ENCODE measurements around the gene RBM19. TPM values are rescaled to one million over a fixed set of nuclear protein-coding genes. Genes with fewer than 3 reads are reported as not detected.

RBM19 gene
- total and polyA plus RNA-seq, 9 donors: 11.6 to 44.0 (median 33.9) TPM

GRCh38 chr12:113845900-113846674, 120.0 kb downstream of the RBM19 start:
- no peaks in the 10 kb centered on the region for H3K36me3 ChIP-seq
- 73 to 88% (median 84%) methylated on average over 10 of the region's 10 CpGs for WGBS, 3 donors
- no peak for TF ChIP-seq POLR2A (IDR thresholded peaks at IDR 0.05)
- no peak for TF ChIP-seq EP300 (IDR thresholded peaks at IDR 0.05)
- TF ChIP-seq, protein P1, sequence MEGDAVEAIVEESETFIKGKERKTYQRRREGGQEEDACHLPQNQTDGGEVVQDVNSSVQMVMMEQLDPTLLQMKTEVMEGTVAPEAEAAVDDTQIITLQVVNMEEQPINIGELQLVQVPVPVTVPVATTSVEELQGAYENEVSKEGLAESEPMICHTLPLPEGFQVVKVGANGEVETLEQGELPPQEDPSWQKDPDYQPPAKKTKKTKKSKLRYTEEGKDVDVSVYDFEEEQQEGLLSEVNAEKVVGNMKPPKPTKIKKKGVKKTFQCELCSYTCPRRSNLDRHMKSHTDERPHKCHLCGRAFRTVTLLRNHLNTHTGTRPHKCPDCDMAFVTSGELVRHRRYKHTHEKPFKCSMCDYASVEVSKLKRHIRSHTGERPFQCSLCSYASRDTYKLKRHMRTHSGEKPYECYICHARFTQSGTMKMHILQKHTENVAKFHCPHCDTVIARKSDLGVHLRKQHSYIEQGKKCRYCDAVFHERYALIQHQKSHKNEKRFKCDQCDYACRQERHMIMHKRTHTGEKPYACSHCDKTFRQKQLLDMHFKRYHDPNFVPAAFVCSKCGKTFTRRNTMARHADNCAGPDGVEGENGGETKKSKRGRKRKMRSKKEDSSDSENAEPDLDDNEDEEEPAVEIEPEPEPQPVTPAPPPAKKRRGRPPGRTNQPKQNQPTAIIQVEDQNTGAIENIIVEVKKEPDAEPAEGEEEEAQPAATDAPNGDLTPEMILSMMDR (IDR thresholded peaks at IDR 0.05): no peak

GRCh38 chr12:113844495-113845210, 121.5 kb downstream of the RBM19 start:
- TF ChIP-seq, protein P1 (IDR thresholded peaks at IDR 0.05): no peak
- TF ChIP-seq POLR2A (IDR thresholded peaks at IDR 0.05) (no peak), EP300 (IDR thresholded peaks at IDR 0.05) (no peak)
- no peaks in the 10 kb centered on the region for H3K27me3 ChIP-seq
- no peaks in the 10 kb centered on the region for H3K36me3 ChIP-seq
- H3K9me3 ChIP-seq: no peaks in the 10 kb centered on the region
- no peak overlapping the region for H3K4me3 ChIP-seq
- no peak for DNase-seq
- WGBS, 3 donors: 88 to 97% (median 89%) methylated on average over 30 to 31 of the region's 31 CpGs
- H3K4me1 ChIP-seq (ENCODE audit: insufficient read depth): no peaks in the 10 kb centered on the region
- no peak overlapping the region for H3K27ac ChIP-seq
- intact Hi-C loops (cut with DNase I): no loop called here

More at GRCh38 chr12:113845900-113846674, 120.0 kb downstream of the RBM19 start:
- H3K27me3 ChIP-seq: no peaks in the 10 kb centered on the region
- H3K9me3 ChIP-seq: no peaks in the 10 kb centered on the region
- no peak for DNase-seq
- no peak overlapping the region for H3K4me3 ChIP-seq
- H3K4me1 ChIP-seq (ENCODE audit: insufficient read depth): no peaks in the 10 kb centered on the region
- intact Hi-C loops (cut with DNase I): no loop called here
- no peak overlapping the region for H3K27ac ChIP-seq

- TF ChIP-seq POLR2A (IDR thresholded peaks at IDR 0.05): no peak
- TF ChIP-seq, protein P1 (IDR thresholded peaks at IDR 0.05): no peak
- intact Hi-C loops (cut with DNase I): no loop called here
- DNase-seq: no peak
- no peaks in the 10 kb centered on the region for H3K4me1 ChIP-seq (ENCODE audit: insufficient read depth)
- H3K36me3 ChIP-seq: no peaks in the 10 kb centered on the region
- no peaks in the 10 kb centered on the region for H3K27me3 ChIP-seq
- WGBS, 3 donors: 92 to 97% (median 93%) methylated on average over 4 of the region's 4 CpGs
- no peak overlapping the region for H3K4me3 ChIP-seq
- H3K27ac ChIP-seq: no peak overlapping the region
- no peaks in the 10 kb centered on the region for H3K9me3 ChIP-seq
Observed at GRCh38 chr12:113842699-113843098, 123.4 kb downstream of the RBM19 start.

DNA sequence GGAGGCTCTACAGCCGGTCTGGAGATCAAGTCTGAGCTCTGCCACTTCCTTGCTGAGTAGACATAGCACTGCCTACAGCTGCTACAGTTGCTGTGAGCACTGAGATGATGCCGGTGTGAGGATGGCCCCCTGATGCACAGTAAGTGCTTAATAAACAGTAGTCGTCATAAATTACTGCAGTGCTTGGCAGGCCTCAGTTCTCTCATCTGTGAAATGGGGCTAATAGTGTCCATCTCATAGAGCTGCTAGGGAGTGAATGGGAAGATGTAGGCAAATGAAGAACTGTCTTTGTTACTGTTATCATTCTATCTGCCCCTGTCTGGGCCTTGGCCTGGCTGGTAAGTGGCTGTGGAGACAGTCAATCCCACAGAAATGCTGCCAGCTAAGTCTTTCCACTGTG, 124.3 kb downstream of the RBM19 start:
- Histone ChIP-seq H3K9me3 (no peaks in the 10 kb centered on the region), H3K4me3 (no peak overlapping the region), H3K27me3 (no peaks in the 10 kb centered on the region), H3K4me1 (ENCODE audit: insufficient read depth) (no peaks in the 10 kb centered on the region), H3K36me3 (no peaks in the 10 kb centered on the region), H3K27ac (no peak overlapping the region)
- DNase-seq: no peak
- TF ChIP-seq EP300 (IDR thresholded peaks at IDR 0.05): no peak
- TF ChIP-seq POLR2A (IDR thresholded peaks at IDR 0.05): no peak
- TF ChIP-seq, protein P1 (IDR thresholded peaks at IDR 0.05): no peak
- WGBS, 3 donors: 87 to 90% (median 90%) methylated on average over 3 of the region's 3 CpGs
- intact Hi-C loops (cut with DNase I): no loop called here
